HG03460 (cell line): ENCODE data around the gene DMRT2.

ENCODE experiments used
- ATAC-seq: cut with Tn5 transposase; IDR thresholded peaks from one replicate; pipeline ENCODE4 v1.9.1; 2021; ENCODE audit not compliant: unreplicated experiment

DMRT2 gene

GRCh38 chr9:1086517-1086916, 36.4 kb downstream of the DMRT2 start:
- no peak for ATAC-seq

GRCh38 chr9:1087120-1087881, 37.1 kb downstream of the DMRT2 start:
- no peak for ATAC-seq

GRCh38 chr9:1094749-1095148, 44.6 kb downstream of the DMRT2 start:
- no peak for ATAC-seq

- no peak for ATAC-seq
Measured at GRCh38 chr9:1096155-1096964, 46.2 kb downstream of the DMRT2 start.

- no peak for ATAC-seq
Measured at GRCh38 chr9:1098551-1098950, 48.4 kb downstream of the DMRT2 start.

- ATAC-seq: no peak
Measured at GRCh38 chr9:1100201-1100600, 50.0 kb downstream of the DMRT2 start.

- ATAC-seq: no peak
Measured at GRCh38 chr9:1100945-1101344, 50.8 kb downstream of the DMRT2 start.

- ATAC-seq: no peak
Measured at GRCh38 chr9:1101846-1102641, 51.9 kb downstream of the DMRT2 start.

- ATAC-seq: no peak
Measured at GRCh38 chr9:1102642-1102970, 52.4 kb downstream of the DMRT2 start.
